Transverse colon (tissue), 4 donors: ENCODE data around the gene BCAS4. TPM values are rescaled to one million over a fixed set of nuclear protein-coding genes. Genes with fewer than 3 reads are reported as not detected.

ENCODE experiments used
- DNase-seq: peaks from one replicate; pipeline ENCODE4 v3.0.0-alpha.2; 2019
- H3K27ac ChIP-seq, 4 donors: fragments of 200-600 bp; sonication (generic); 2 replicates each; pipeline ENCODE4 v1.5.1; 2016 to 2018; ENCODE audit warnings: inconsistent platforms in 4 of 4
- H3K27me3 ChIP-seq: fragments of 200-600 bp; sonication (generic); 2 replicates; pipeline ENCODE4 v1.5.1; 2017; ENCODE audit warnings: inconsistent platforms
- H3K36me3 ChIP-seq, 4 donors: fragments of 200-600 bp; sonication (generic); 2 replicates each; pipeline ENCODE4 v1.5.1; 2017 to 2019; ENCODE audit warnings: inconsistent platforms in 4 of 4
- H3K4me1 ChIP-seq, 4 donors: fragments of 200-600 bp; sonication (generic); 2 replicates each; pipeline ENCODE4 v1.5.1; 2017 to 2020; ENCODE audit warnings: inconsistent platforms in 4 of 4
- H3K4me3 ChIP-seq, 4 donors: fragments of 200-600 bp; sonication (generic); 1 replicate in 1 of 4; 2 replicates in 3 of 4; pipeline versions ENCODE4 v1.5.1 to v1.6.1; 2017 to 2019; ENCODE audit warnings: inconsistent platforms in 4 of 4
- H3K9me3 ChIP-seq, 2 donors: fragments of 200-600 bp; sonication (generic); 2 replicates each; pipeline ENCODE4 v1.5.1; 2017 to 2019; ENCODE audit warnings: inconsistent platforms in 2 of 2
- EP300 ChIP-seq: sonication (generic); formaldehyde crosslinking; IDR thresholded peaks from one replicate; pipeline ENCODE4 v1.6.1; 2017; ENCODE audit warnings: antibody characterized with exemption, low read depth
- POLR2A ChIP-seq: fragments of 450-650 bp; IDR thresholded peaks from one replicate; pipeline ENCODE4 v1.6.1; 2016; ENCODE audit warnings: antibody characterized with exemption, mild to moderate bottlenecking, moderate library complexity
- POLR2AphosphoS5 ChIP-seq, 3 donors: sonication (generic); formaldehyde crosslinking; IDR thresholded peaks; one replicate each; pipeline ENCODE4 v1.6.1; 2016; ENCODE audit warnings: antibody characterized with exemption in 3 of 3
- WGBS, 2 donors: methylation state at CpG; one replicate each; pipeline ENCODE4 v1.1.5; 2018; ENCODE audit warnings: low coverage in 1 of 2; 5-methylcytosine and 5-hydroxymethylcytosine counted together
- in situ Hi-C, 4 donors: fragments of 200-750 bp; cut with MboI; loops; one replicate each; pipeline versions ENCODE4 v1.15.0 to v1.15.1; 2017; ENCODE audit warnings: low sequenced_read_pairs in 3 of 4, low pct_ligation_motif_present in 1 of 4, low pct_unique_long_range_greater_than_20kb in 1 of 4
- intact Hi-C: fragments of 100-400 bp; cut with DNase I; formaldehyde crosslinking; loops from one replicate; pipeline ENCODE4 v1.15.1; 2023; ENCODE audit warnings: low total_unique reads
- total RNA-seq, 4 donors: library from RNA; depleted of rRNA; stranded (reverse); fragments of >200 nt; gene quantifications; one replicate each; pipeline ENCODE4 v1.1.0, GENCODE V29; 2016
- TF ChIP-seq, protein P1 (sequence below), 5 experiments: fragments of 200-600 bp in 3 of 5; fragments of 450-650 bp in 2 of 5; sonication (generic) in 3 of 5; IDR thresholded peaks; 1 replicate in 2 of 5; 2 replicates in 3 of 5; pipeline ENCODE4 v1.5.1; 2016 to 2017; ENCODE audit warnings: antibody characterized with exemption in 5 of 5, inconsistent platforms in 3 of 5, mild to moderate bottlenecking in 2 of 5, moderate library complexity in 1 of 5

BCAS4 gene
- total RNA-seq, 4 donors from 2014 or later: 3.3 to 16.5 (median 4.0) TPM; not detected in 1

DNA sequence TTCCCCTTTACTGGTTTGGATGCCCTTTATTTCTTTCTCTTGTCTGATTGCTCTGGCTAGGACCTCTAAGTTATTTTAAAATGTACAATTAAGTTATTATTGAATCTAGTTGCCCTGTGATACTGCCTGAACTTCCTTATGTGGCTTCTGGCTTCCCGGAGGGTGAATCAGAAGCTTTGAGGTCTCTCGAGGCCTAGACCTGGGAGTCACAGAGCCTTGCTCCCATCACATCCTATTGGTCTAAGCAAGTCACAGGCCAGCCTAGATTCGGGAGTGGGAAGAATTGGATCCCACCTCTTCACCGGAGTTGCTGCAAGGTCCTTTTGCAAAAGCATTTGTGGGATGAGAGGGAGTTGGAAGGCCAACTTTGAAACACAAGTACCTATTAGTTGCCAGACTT, 15.2 kb downstream of the BCAS4 start:
- no peak overlapping the region for H3K27ac ChIP-seq
- no peak overlapping the region for H3K4me3 ChIP-seq
- TF ChIP-seq POLR2AphosphoS5 (IDR thresholded peaks at IDR 0.05) (no peak), EP300 (no peak), POLR2A (no peak)
- TF ChIP-seq, protein P1, sequence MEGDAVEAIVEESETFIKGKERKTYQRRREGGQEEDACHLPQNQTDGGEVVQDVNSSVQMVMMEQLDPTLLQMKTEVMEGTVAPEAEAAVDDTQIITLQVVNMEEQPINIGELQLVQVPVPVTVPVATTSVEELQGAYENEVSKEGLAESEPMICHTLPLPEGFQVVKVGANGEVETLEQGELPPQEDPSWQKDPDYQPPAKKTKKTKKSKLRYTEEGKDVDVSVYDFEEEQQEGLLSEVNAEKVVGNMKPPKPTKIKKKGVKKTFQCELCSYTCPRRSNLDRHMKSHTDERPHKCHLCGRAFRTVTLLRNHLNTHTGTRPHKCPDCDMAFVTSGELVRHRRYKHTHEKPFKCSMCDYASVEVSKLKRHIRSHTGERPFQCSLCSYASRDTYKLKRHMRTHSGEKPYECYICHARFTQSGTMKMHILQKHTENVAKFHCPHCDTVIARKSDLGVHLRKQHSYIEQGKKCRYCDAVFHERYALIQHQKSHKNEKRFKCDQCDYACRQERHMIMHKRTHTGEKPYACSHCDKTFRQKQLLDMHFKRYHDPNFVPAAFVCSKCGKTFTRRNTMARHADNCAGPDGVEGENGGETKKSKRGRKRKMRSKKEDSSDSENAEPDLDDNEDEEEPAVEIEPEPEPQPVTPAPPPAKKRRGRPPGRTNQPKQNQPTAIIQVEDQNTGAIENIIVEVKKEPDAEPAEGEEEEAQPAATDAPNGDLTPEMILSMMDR (IDR thresholded peaks at IDR 0.05): no peak
- H3K36me3 ChIP-seq: no peaks in the 10 kb centered on the region
- in situ Hi-C loops: no loop called here
- no peak for DNase-seq
- H3K9me3 ChIP-seq: no peaks in the 10 kb centered on the region
- peaks cover 0 to 4% (median 0%) of the 10 kb centered on the region in 4 donors for H3K4me1 ChIP-seq
- H3K27me3 ChIP-seq: no peaks in the 10 kb centered on the region
- intact Hi-C loops: no loop called here
- WGBS, 2 donors: 80% methylated on average over 4 of the region's 4 CpGs; no CpG with 5 or more reads in 1 of the 2 donors

DNA sequence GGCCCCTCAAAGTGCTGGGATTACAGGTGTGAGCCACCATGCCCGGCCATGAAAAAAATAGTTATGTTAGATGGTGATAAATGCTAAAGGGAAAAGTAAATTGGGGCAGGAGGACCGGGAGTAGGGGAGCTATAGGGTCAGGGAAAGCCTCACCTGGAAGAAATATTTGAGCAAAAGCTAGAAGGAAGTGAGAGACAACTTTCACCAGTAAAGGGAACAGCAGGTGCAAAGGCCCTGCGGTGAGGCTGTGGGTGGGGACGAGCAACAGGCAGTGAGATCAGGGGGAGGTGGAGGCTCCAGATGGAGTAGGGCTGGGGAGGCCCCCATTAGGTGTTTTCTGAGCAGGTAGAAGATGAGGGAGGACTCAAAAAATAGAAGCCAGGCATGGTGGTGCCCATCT, 16.0 kb downstream of the BCAS4 start:
- H3K4me1 ChIP-seq: peaks cover 0 to 9% (median 0%) of the 10 kb centered on the region in 4 donors
- no peak overlapping the region for H3K27ac ChIP-seq
- H3K9me3 ChIP-seq: no peaks in the 10 kb centered on the region
- in situ Hi-C loops: no loop called here
- no peak for TF ChIP-seq POLR2AphosphoS5 (IDR thresholded peaks at IDR 0.05)
- TF ChIP-seq POLR2A: no peak
- TF ChIP-seq EP300: no peak
- TF ChIP-seq, protein P1 (IDR thresholded peaks at IDR 0.05): no peak
- 81 to 100% methylated on average over 1 to 4 of the region's 4 CpGs for WGBS, 2 donors
- no peak for DNase-seq
- no peaks in the 10 kb centered on the region for H3K36me3 ChIP-seq
- intact Hi-C loops: no loop called here
- no peaks in the 10 kb centered on the region for H3K27me3 ChIP-seq
- no peak overlapping the region for H3K4me3 ChIP-seq

DNA sequence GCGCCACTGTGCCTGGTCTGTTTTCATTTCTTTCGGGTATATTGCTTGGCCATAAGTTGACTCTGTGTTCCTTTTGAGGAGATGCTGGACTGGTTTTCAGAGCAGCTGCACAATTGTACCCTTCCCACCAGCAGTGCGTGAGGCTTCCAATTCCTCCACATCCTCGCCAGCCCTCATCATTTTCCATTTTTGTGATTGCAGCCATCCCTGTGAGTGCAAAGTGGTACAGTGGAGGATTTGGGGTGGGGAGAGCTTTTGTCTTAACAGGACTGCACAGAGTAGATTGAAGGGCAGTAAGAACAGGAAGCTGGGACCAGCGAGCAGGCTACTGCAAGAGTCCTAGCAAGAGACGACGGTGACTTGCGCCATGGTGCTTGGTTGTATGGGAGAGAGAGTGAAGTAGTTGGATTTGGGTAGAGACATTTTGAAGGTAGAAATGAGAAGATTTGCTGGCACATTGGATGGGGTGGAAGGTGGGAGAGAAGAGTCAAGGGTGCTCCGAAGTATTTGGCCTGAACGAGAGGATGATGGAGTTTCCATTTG, 18.3 kb downstream of the BCAS4 start:
- in situ Hi-C loops: no loop called here

DNA sequence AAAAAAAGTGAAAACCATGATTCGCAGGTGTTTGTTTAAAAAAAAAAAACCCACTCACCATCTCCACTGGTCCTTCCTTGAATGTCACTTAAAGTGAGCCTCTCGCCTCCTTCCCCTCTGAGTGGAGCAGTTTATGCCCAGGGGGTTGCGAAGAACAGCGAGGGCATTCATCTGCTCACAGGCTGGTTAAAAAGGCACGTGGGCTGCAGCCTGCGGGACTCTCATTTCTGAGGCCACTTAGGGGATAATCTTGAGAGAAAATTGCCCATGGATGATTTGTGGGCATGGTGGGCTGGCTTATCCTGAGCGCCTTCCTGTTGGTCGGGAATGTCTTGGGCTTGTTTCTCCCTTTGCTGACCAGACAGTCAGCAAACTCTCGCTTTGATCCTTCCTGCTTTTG, 18.9 kb downstream of the BCAS4 start:
- intact Hi-C loops: no loop called here
- Histone ChIP-seq H3K4me1 (peaks cover 0 to 13% (median 0%) of the 10 kb centered on the region in 4 donors), H3K27me3 (no peaks in the 10 kb centered on the region), H3K4me3 (no peak overlapping the region), H3K27ac (no peak overlapping the region), H3K36me3 (no peaks in the 10 kb centered on the region), H3K9me3 (no peaks in the 10 kb centered on the region)
- in situ Hi-C loops: no loop called here
- TF ChIP-seq EP300 (no peak), POLR2A (no peak), POLR2AphosphoS5 (IDR thresholded peaks at IDR 0.05) (no peak)
- TF ChIP-seq, protein P1 (IDR thresholded peaks at IDR 0.05): no peak
- no peak for DNase-seq
- WGBS, 2 donors: 75 to 83% methylated on average over 2 to 9 of the region's 9 CpGs

More for the DNA sequence above, 18.3 kb downstream of the BCAS4 start:
- no peak for TF ChIP-seq POLR2AphosphoS5 (IDR thresholded peaks at IDR 0.05)
- TF ChIP-seq POLR2A: no peak
- no peak for TF ChIP-seq EP300
- TF ChIP-seq, protein P1 (IDR thresholded peaks at IDR 0.05): no peak
- Histone ChIP-seq H3K4me1 (peaks cover 0 to 11% (median 0%) of the 10 kb centered on the region in 4 donors), H3K27me3 (no peaks in the 10 kb centered on the region), H3K4me3 (no peak overlapping the region), H3K36me3 (no peaks in the 10 kb centered on the region), H3K9me3 (no peaks in the 10 kb centered on the region), H3K27ac (no peak overlapping the region)
- WGBS, 2 donors: 90 to 93% methylated on average over 9 to 10 of the region's 10 CpGs
- no peak for DNase-seq
- intact Hi-C loops: no loop called here
